HG03139 (cell line): ENCODE results near the gene NKX1-2.

Experiments used
- ATAC-seq: cut with Tn5 transposase; IDR thresholded peaks from one replicate; pipeline ENCODE4 v1.9.1; 2021; ENCODE audit not compliant: unreplicated experiment

NKX1-2 gene

GRCh38 chr10:124418726-124419501, 30.9 kb downstream of the NKX1-2 start, which contains the start of gene OAT:
Gene OAT (minus strand): TSS chr10:124418923. CDS start chr10:124412171, 6,752 bp downstream.
- ATAC-seq = peak; percentile 93

- ATAC-seq = peak; percentile 17
Measured at GRCh38 chr10:124417895-124418725, 31.7 kb downstream of the NKX1-2 start.

GRCh38 chr10:124416733-124417132, 33.1 kb downstream of the NKX1-2 start:
- ATAC-seq = no peak

GRCh38 chr10:124415210-124415609, 34.6 kb downstream of the NKX1-2 start:
- no peak for ATAC-seq

- no peak for ATAC-seq
Measured at GRCh38 chr10:124414076-124414475, 35.8 kb downstream of the NKX1-2 start.

GRCh38 chr10:124409696-124410095, 40.1 kb downstream of the NKX1-2 start:
- ATAC-seq = no peak

GRCh38 chr10:124408357-124408756, 41.5 kb downstream of the NKX1-2 start:
- no peak for ATAC-seq

- no peak for ATAC-seq
Measured at GRCh38 chr10:124407456-124407855, 42.4 kb downstream of the NKX1-2 start.

GRCh38 chr10:124403548-124403947, 46.3 kb downstream of the NKX1-2 start:
- peak; percentile 86 for ATAC-seq

- ATAC-seq = no peak
Measured at GRCh38 chr10:124402273-124402672, 47.6 kb downstream of the NKX1-2 start.

- ATAC-seq = no peak
Measured at GRCh38 chr10:124401633-124402032, 48.2 kb downstream of the NKX1-2 start.
